Activated CD4-positive, alpha-beta T cell treated with anti-CD3 and anti-CD28 coated beads, Interleukin-2, amount 50 U/mL, for 4 hours (primary cell): Measurements from ENCODE around the gene PHC1.
A peak's percentile ranks its signal among the peaks of the same experiment; 100 is the strongest.
"Not testable (repeated sequence)": the region's sequence is repeated elsewhere in the genome, so short reads cannot be mapped to it uniquely, and the experiment has no call there.

ENCODE experiments used
- DNase-seq, 2 experiments: peaks; one replicate each; pipeline ENCODE4 v3.0.0-alpha.2; 2020

PHC1 gene

DNA sequence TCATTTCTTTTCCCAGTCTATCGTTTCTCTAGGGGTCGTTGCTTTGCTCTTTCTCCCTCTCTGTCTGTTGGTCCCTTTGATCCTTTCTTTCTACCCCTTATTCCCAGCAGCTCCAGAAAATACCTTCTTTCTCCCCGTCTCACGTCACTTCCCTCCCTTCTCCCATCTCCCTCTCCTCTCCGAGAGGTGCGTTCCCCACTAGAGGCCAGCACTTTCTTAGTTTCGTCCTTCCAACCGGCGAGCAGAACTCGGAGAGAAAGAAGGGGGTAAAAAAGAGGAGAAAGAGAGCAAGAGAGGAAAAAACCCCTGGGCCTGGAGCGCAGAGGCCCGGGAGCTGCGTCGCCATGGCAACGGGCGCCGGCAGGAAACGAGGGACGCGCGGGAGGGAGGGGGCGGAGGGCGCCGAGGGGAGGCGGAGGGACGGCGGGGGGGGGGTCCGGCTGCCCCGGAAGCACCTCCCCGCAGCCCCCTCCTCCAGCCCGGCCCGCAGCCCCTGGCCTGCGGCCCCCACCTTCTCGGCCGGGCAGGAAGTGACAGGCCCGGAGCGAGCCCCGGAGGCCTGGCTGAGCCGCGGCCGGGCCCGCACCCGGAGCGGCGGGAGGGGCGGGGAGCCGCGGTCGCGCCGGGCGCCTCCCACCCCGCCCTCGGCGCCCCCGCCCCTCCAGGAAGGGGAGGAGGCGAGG lies at the start of gene PHC1:
Gene PHC1, plus strand, starts transcription at position 477 of the 683 bp plus-strand sequence. CDS start 3,169 bp downstream, outside the sequence.
- DNase-seq, result peak; percentile 67 to 71

DNA sequence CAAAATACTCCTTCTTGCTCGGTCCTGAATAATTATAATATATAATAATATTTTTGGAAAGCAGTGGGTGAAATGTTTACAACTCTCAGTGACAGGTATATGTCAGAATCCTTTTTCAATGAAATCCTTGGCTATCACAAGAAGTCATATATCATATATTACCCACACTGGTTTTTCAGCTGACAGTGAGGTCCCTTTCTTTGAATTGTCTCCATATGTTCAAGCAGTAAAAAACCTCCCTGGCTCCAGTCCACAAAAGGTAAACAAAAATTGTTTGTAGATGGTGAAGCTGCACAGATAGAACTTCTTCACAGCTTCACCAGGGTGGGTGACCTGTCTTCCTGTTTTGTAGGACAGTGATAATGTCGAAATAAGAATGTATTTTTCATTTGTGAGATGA lies 47.9 kb upstream of the PHC1 start:
- no peak for DNase-seq

- no peak for DNase-seq
These were observed 47.3 kb upstream of the PHC1 start for GRCh38 chr12:8867009-8867408.

DNA sequence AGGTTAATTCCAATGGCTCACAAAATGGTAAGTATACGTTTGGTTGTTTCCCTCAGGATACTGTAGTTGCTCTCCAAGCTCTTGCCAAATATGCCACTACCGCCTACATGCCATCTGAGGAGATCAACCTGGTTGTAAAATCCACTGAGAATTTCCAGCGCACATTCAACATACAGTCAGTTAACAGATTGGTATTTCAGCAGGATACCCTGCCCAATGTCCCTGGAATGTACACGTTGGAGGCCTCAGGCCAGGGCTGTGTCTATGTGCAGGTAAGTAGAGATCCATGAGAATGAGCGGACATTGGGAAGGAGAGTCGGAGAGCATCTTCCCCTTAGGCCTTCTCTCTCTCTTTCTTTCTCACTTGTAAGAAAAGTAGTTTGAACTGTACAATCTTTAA lies 46.5 kb upstream of the PHC1 start:
- no peak for DNase-seq

GRCh38 chr12:8870586-8870985 lies 43.7 kb upstream of the PHC1 start:
- no peak for DNase-seq

DNA sequence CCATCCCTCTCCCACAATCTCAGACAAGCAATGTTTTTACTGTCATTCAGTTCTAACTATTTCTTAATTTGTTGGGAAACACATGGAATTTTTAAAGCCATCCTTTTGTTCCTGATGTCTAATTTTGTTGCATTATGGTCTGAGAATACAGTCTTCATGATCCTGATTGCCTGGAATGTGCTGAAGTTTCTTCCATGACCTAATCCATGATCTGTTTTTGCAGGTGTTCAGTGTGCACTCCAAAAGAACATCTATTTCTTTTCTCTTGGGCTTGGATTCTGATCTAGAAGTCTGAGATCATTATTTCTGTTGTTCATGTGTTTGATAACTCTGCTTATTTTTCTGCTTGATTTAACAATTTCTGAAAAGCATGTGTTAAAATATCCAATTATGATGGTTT lies 43.2 kb upstream of the PHC1 start:
- DNase-seq, result no peak

- no peak for DNase-seq
These were observed 37.4 kb upstream of the PHC1 start for GRCh38 chr12:8876887-8877286.

GRCh38 chr12:8886502-8887284 lies 27.6 kb upstream of the PHC1 start:
- DNase-seq, result no peak

- DNase-seq, result no peak
These were observed 27.0 kb upstream of the PHC1 start for GRCh38 chr12:8887285-8887715.

GRCh38 chr12:8890313-8891085 lies 23.8 kb upstream of the PHC1 start:
- peak; percentile 57 to 58 for DNase-seq

DNA sequence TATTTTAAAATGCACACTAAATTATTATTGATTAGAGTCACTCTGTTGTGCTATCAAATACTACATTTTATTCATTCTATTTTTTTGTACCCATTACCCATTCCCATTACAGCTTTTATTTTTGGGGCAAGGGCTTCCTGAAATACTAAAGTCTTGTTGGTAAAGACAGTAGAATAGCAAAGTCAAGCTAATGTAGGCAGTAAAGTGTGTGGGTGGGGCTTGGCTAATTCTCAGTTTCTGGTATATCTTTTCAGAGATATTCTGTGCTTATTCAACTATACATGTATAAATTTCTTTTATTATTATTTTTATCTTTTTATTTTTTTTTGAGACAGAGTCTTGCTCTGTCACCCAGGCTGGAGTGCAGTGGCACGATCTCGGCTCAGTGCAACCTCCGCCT lies 22.3 kb upstream of the PHC1 start:
- DNase-seq, result no peak

- DNase-seq, result no peak
These were observed 19.9 kb upstream of the PHC1 start for GRCh38 chr12:8894378-8894777.

DNA sequence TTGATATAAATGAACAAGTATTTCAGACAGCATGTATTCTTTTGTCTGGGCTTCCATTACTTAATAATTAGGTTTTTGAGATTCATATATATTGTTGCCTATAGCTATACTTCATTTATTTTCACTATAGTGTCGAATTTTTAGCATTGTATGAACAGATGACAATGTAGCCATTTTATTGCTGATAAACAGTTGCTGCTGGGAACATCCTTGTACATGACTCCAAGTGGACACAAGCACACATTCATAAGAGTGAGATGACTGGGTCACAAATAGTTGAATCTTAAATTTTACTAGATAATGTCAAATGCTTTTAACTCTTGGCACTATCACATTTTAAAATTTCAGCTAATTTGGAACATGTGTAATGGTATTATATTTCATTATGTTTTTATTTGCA lies 19.3 kb upstream of the PHC1 start:
- DNase-seq, result no peak

DNA sequence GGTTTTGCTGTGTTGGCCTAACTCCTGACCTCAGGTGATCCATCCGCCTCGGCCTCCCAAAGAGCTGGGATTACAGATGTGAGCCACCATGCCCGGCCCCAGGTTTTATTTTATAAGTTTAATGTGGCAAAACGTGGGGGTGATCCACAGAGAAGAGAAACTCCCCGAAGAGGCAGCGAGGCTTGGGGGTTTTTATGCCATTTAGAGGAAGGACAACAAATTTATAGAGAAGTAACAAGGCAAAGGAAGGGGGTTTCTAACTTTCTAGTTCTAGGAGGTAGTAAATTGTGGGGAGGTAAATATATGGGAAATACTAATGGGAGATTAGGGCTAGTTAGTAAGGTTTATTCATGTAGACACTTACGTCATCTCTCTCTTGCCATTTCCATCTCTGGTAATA lies 17.2 kb upstream of the PHC1 start:
- no peak for DNase-seq

- DNase-seq, result no peak
These were observed 14.5 kb upstream of the PHC1 start for GRCh38 chr12:8899830-8900229.

- DNase-seq, result not testable (repeated sequence)
These were observed 11.6 kb upstream of the PHC1 start for GRCh38 chr12:8902703-8903102.

DNA sequence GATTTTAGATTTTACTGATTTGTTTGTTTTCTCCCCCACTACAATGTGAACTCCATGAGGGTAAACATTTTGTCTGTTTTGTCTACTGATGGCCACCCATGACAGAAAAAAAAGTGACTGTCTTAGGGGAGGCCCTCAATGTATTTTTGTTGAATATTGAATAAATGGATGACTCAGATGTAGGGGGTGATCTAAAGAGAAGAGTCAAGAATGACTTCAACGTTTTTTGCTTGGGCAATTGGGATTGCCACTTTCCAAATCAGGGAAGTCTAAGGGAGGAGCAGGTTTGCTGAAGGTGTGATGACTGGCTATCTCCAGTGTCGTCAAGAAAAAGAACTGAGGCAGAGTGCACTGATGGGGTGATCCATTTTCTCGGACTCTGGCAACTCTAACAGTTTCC lies 10.7 kb upstream of the PHC1 start:
- DNase-seq, result no peak

- DNase-seq, result no peak
These were observed 9.6 kb upstream of the PHC1 start for GRCh38 chr12:8904665-8905064.

DNA sequence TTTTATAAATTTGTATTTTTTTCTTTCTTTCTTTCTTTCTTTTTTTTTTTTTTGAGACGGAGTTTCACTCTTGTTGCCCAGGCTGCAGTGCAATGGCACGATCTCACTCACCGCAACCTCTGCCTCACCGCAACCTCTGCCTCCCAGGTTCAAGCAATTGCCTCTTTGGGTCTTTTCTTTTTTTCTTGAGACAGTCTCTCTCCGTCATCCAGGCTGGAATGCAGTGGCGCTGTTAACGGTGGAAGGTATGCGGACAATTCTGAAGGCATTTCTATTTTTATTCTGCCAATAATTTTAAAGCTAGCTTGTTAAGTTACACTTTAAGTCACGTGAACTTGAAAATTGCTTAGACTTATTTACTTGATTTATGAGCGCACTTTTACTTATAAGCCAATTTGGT lies 8.8 kb upstream of the PHC1 start:
- DNase-seq, result no peak

- no peak for DNase-seq
These were observed 7.8 kb upstream of the PHC1 start for GRCh38 chr12:8906266-8907180.

DNA sequence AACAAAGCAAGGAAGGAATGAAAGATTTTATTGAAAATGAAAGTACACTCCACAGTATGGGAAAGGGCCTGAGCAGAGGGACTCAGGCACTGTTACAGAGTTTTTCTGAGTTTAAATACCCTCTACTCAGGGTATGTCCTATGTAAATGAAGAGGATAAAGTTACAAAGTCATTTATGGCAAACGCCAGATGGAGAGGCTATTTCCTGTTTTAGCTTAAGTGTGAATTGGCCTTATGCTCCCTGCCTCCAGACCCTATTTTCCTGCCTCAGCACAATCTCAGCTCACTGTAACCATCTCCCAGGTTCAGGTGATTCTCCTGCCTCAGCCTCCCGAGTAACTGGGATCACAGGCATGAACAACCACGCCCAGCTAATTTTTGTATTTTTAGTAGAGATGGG lies 6.8 kb upstream of the PHC1 start:
- no peak for DNase-seq

GRCh38 chr12:8909752-8910151 lies 4.6 kb upstream of the PHC1 start:
- DNase-seq, result no peak
